Measurements from ENCODE around the gene IP6K2.
"Not testable (repeated sequence)": the region's sequence is repeated elsewhere in the genome, so short reads cannot be mapped to it uniquely, and the experiment has no call there.

IP6K2 gene

GRCh38 chr3:48733752-48734518 lies 16.9 kb upstream of the IP6K2 start:
- DNase-seq (ENCODE audit: low read depth in 2 of 2): not testable (repeated sequence)

DNA sequence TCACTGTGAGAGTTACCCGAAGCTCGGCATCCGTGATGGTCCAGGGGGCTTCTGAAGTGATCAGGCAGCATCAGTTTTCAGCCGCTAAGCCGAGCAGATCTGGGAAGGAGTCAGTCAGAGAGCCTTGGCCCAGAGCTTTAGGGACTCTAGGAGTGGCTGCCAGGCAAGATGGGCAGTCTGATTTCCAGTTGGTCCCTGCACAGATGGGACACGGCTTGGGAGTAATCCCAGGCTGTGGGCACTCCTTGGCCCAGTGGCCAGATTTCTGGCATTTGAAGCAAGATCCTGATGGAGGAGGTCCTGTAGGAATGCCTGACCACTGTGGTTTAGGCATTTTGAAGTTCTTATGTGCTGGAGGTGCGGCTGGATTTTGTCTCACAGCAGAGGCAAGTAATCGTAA lies 10.5 kb upstream of the IP6K2 start:
- no peak for DNase-seq (ENCODE audit: low read depth in 2 of 2)

- not testable (repeated sequence) for DNase-seq (ENCODE audit: low read depth in 2 of 2)
Measured at GRCh38 chr3:48725185-48725855, 8.3 kb upstream of the IP6K2 start.

- DNase-seq (ENCODE audit: low read depth in 2 of 2): no peak
Measured at GRCh38 chr3:48723725-48724124, 6.7 kb upstream of the IP6K2 start.

GRCh38 chr3:48723293-48723692 lies 6.3 kb upstream of the IP6K2 start:
- DNase-seq (ENCODE audit: low read depth in 2 of 2): not testable (repeated sequence)

- DNase-seq (ENCODE audit: low read depth in 2 of 2): no peak
Measured at GRCh38 chr3:48716508-48716981, 476 bp downstream of the IP6K2 start.

DNA sequence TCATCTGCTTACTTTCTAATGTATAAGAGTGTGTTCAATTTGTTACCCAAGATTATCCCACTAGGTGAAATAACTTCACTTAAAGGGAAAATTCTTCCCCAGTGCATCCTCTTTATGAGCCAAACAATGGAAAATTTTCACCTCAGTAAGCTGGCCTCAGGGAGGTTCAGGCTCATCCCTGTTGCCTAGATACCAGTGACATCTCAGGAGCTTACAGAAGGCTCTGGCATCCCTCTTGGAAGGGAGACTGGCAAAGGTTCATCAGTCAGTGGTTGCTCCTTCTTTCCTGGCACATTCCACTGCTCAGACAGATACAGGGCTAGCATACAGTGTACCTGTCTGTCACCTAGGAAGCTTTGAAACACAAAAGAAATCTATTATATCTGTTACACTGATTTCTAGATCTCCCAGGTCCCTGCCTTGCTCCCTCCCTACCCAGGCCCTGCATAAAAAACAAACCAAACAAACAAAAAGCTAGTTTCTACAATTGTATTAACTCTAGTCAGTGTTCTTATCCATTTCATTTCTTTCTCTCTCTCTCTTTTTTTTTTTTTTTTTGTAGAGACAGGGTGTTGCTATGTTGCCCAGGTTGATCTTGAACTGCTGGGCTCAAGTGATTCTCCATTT lies 1.7 kb downstream of the IP6K2 start:
- no peak for DNase-seq (ENCODE audit: low read depth in 2 of 2)

- DNase-seq (ENCODE audit: low read depth in 2 of 2): no peak
Measured at GRCh38 chr3:48711727-48712126, 5.3 kb downstream of the IP6K2 start.

- no peak for DNase-seq (ENCODE audit: low read depth in 2 of 2)
Measured at GRCh38 chr3:48709051-48709461, 8.0 kb downstream of the IP6K2 start.

- DNase-seq (ENCODE audit: low read depth in 2 of 2): no peak
Measured at GRCh38 chr3:48708481-48708889, 8.5 kb downstream of the IP6K2 start.

DNA sequence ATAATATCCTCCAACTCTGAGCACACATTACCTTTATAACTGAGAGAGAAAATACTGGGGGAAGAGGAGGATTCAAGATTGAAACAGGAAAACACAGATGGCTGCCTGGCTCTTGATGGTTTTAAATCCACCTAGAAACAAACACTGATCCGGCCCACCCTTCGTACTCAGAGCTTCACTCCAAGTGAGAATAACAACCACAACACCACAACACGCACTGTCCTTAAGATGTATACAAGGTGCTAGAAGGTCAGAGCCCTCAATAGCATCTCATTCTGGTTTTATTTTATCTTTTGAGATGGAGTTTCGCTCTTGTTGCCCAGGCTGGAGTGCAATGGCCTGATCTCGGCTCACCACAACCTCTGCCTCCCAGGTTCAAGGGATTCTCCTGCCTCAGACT lies 9.9 kb downstream of the IP6K2 start:
- no peak for DNase-seq (ENCODE audit: low read depth in 2 of 2)

GRCh38 chr3:48702320-48702920 lies 14.6 kb downstream of the IP6K2 start:
- DNase-seq (ENCODE audit: low read depth in 2 of 2): no peak

DNA sequence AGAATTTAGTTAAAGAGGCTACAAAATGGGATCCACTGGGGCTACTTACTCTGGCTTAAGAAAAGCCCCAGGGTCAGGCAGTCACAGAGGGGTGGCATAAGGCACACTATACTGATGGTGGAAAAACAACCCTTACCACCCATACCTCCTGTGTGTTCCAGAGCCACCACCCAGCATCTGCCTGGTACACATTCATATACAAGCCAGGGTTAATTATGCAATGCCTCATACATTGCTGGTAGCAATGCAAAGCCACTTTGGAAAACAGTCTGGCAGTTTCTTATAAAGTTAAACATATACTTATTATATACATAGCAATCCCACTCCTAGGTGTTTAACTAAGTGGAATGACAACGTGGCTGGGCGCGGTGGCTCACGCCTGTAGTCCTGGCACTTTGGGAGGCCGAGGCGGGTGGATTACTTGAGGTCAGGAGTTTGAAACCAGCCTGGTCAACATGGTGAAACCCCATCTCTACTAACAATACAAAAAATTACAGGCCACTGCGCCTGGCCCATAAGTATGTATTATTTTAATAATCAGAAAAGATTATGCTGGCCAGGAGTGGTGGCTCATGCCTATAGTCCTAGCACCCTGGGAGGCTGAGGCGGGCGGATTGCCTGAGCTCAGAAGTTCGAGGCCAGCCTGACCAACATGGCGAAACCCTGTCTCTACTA lies 16.2 kb downstream of the IP6K2 start:
- DNase-seq (ENCODE audit: low read depth in 2 of 2): no peak

DNA sequence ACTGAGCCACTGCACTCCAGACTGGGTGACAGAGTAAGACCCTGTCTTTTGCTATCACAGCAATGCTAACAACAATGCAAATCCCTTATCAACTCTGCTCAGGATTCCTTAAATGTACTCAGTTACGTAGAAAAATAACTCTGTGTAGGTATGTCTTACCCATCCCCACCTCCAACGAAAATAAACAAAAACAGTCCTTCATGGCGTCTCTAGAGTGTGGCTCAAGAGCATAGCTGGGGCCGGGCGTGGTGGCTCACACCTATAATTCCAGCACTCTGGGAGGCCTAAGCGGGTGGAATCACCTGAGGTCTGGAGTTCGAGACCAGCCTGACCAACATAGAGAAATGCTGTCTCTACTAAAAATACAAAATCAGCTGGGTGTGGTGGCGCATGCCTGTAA lies 18.1 kb downstream of the IP6K2 start:
- no peak for DNase-seq (ENCODE audit: low read depth in 2 of 2)

DNA sequence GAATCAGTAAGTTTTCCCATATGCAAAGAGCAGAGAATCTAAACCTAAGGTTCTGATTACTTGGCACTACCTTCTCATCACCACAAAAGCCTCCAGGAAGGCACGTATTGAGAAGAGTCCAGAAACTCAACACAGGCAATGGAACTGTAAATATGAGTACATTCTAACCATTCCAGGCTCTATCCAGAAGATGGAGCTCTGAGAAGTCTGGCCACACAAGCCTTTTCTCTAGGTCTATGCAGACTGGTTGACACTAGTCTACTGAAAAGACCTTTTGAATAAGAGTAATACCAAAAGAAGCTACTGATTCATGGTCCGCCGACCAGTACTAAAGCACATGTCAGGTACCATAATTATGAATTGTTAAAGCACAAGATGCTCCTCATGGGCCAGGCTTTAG lies 19.1 kb downstream of the IP6K2 start:
- DNase-seq (ENCODE audit: low read depth in 2 of 2): no peak

- DNase-seq (ENCODE audit: low read depth in 2 of 2): no peak
Measured at GRCh38 chr3:48696601-48697000, 20.4 kb downstream of the IP6K2 start.

GRCh38 chr3:48696156-48696555 lies 20.9 kb downstream of the IP6K2 start:
- DNase-seq (ENCODE audit: low read depth in 2 of 2): no peak

DNA sequence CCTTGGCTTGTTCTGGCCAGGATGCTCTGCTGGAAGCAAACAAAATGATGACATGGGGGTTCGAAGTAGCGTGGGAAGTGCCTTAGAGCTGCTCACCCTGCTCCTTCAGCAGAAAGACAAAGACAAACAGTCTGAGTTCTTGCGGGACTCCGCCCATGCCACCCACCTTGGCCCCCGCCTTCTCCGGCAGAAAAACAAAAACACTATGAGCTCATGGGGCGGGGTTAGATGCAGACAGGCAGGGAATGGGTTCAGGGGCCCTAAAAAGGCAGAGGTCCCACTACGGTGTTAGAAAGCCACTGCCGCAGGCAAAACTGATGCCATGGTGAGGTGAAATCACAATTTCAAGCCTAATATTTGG lies 21.6 kb downstream of the IP6K2 start:
- DNase-seq (ENCODE audit: low read depth in 2 of 2): no peak

DNA sequence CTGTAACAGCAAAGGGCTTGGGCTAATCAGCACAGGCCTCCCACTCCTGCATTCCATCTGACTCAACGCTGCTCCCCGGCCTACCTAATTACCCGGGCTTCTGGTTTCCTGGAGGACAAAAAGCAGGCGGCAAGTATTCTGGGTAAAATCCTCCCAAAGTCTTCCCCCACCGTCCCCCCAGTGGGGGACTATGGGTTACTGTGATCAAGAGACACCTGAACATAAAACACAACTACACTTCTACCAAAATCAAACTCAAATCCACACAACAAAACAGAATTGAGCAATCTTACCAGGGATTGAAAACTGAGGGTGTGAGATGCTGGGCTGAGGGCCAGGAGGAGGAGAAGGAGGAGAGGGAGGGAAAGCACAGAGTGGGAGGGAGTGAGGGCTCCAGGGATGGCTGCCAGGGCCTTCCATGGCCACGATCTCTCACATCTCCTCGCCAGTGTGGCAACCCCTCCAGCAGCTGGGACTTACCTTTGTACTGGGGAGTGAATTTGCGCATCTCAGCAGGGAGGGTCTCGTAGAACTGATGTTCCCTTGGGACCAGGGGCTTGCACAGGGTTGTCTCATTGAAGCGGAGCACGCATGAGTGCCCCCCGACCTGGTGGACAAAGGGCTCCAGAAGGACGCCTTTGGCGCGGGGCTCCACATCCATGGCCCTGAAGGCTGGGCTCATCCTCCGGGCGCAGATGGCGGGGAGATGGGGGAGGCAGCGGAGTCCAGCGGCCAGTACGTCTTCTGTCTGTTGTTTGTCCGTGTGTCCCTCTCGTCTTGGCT lies 22.2 kb downstream of the IP6K2 start:
- no peak for DNase-seq (ENCODE audit: low read depth in 2 of 2)

- no peak for DNase-seq (ENCODE audit: low read depth in 2 of 2)
Measured at GRCh38 chr3:48693826-48694225, 23.2 kb downstream of the IP6K2 start.

GRCh38 chr3:48692551-48692950 lies 24.5 kb downstream of the IP6K2 start:
- no peak for DNase-seq (ENCODE audit: low read depth in 2 of 2)
